CD14-positive monocyte (primary cell): ENCODE data around the gene PTPRD. TPM values are rescaled to one million over a fixed set of nuclear protein-coding genes. Genes with fewer than 3 reads are reported as not detected.

Source experiments
- DNase-seq, 3 donors: peaks; one replicate each; pipeline ENCODE4 v3.0.0-alpha.2; 2011 to 2022
- H2AFZ ChIP-seq: 2 replicates; pipeline ENCODE4 v1.6.0; 2012; ENCODE audit warnings: mild to moderate bottlenecking, low read depth, low read length, inconsistent platforms; ENCODE audit not compliant: insufficient read depth, poor library complexity, severe bottlenecking
- H3K27ac ChIP-seq, 2 donors: 1 replicate in 1 of 2; 2 replicates in 1 of 2; pipeline ENCODE4 v1.5.1; 2012 to 2013; ENCODE audit warnings: low read length in 2 of 2, control low read depth in 1 of 2, inconsistent platforms in 1 of 2, low read depth in 1 of 2, mild to moderate bottlenecking in 1 of 2
- H3K27me3 ChIP-seq, 2 donors: one replicate each; pipeline versions ENCODE4 v1.6.0 to v1.6.1; 2011 to 2013; ENCODE audit warnings: low read length in 2 of 2; ENCODE audit not compliant: control insufficient read depth in 2 of 2, insufficient read depth in 2 of 2
- H3K36me3 ChIP-seq, 2 donors: replicated peaks in 1 of 2; 1 replicate in 1 of 2; 2 replicates in 1 of 2; pipeline versions ENCODE4 v1.5.1 to v1.6.1; 2012 to 2013; ENCODE audit warnings: low read length in 2 of 2, control low read depth in 1 of 2, inconsistent platforms in 1 of 2, mild to moderate bottlenecking in 1 of 2; ENCODE audit not compliant: insufficient read depth in 2 of 2, control insufficient read depth in 1 of 2
- H3K4me1 ChIP-seq, 2 donors: 1 replicate in 1 of 2; 2 replicates in 1 of 2; pipeline versions ENCODE4 v1.5.1 to v1.6.1; 2012 to 2013; ENCODE audit warnings: low read length in 2 of 2, control low read depth in 1 of 2, inconsistent platforms in 1 of 2, mild to moderate bottlenecking in 1 of 2, moderate library complexity in 1 of 2; ENCODE audit not compliant: insufficient read depth in 2 of 2, control insufficient read depth in 1 of 2
- H3K4me2 ChIP-seq: replicated peaks from 2 replicates; pipeline ENCODE3; 2012; ENCODE audit warnings: low read length, moderate library complexity, mild to moderate bottlenecking; ENCODE audit not compliant: poor library complexity, severe bottlenecking; ENCODE audit errors: extremely low read depth
- H3K4me3 ChIP-seq, 3 experiments: fragments of 200-600 bp in 1 of 3; sonication (generic) in 1 of 3; replicated peaks in 1 of 3; 1 replicate in 2 of 3; 2 replicates in 1 of 3; pipeline ENCODE4 v1.5.1; 2011 to 2013; ENCODE audit warnings: low read length in 3 of 3, mild to moderate bottlenecking in 3 of 3, control low read depth in 2 of 3, low read depth in 2 of 3, inconsistent platforms in 1 of 3, moderate library complexity in 1 of 3
- H3K79me2 ChIP-seq: 2 replicates; pipeline ENCODE4 v1.6.0; 2012; ENCODE audit warnings: mild to moderate bottlenecking, control low read depth, inconsistent platforms, low read length, moderate library complexity; ENCODE audit not compliant: insufficient read depth
- H3K9ac ChIP-seq: 2 replicates; pipeline ENCODE4 v1.6.0; 2017; ENCODE audit warnings: low read length, mild to moderate bottlenecking; ENCODE audit not compliant: insufficient read depth, poor library complexity, severe bottlenecking
- H3K9me3 ChIP-seq, 2 donors: replicated peaks in 1 of 2; 1 replicate in 1 of 2; 2 replicates in 1 of 2; pipeline versions ENCODE4 v1.5.1 to v1.6.1; 2012 to 2013; ENCODE audit warnings: low read length in 2 of 2, control low read depth in 1 of 2; ENCODE audit not compliant: control insufficient read depth in 1 of 2, insufficient read depth in 1 of 2
- H4K20me1 ChIP-seq: 2 replicates; pipeline ENCODE4 v1.6.0; 2012; ENCODE audit warnings: mild to moderate bottlenecking, low read length, control low read depth, moderate library complexity; ENCODE audit not compliant: insufficient read depth
- H3K27ac Mint-ChIP-seq, 7 donors: one replicate each; pipeline ENCODE4 v1.8.0; 2020; ENCODE audit warnings: mild to moderate bottlenecking in 7 of 7, mixed read lengths in 7 of 7, moderate library complexity in 6 of 7, inconsistent platforms in 2 of 7
- H3K27me3 Mint-ChIP-seq, 3 donors: one replicate each; pipeline ENCODE4 v1.8.0; 2021 to 2022; ENCODE audit warnings: low read depth in 3 of 3, mild to moderate bottlenecking in 3 of 3, mixed read lengths in 3 of 3, moderate library complexity in 3 of 3, inconsistent platforms in 1 of 3
- H3K36me3 Mint-ChIP-seq, 2 donors: one replicate each; pipeline ENCODE4 v1.8.0; 2020; ENCODE audit warnings: mixed read lengths in 2 of 2, inconsistent platforms in 1 of 2, mild to moderate bottlenecking in 1 of 2
- H3K4me1 Mint-ChIP-seq: one replicate; pipeline ENCODE4 v1.8.0; 2020; ENCODE audit warnings: mild to moderate bottlenecking, mixed read lengths
- H3K4me3 Mint-ChIP-seq, 2 donors: one replicate each; pipeline ENCODE4 v1.8.0; 2020; ENCODE audit warnings: mild to moderate bottlenecking in 2 of 2, mixed read lengths in 2 of 2, moderate library complexity in 1 of 2
- H3K9me3 Mint-ChIP-seq, 7 donors: one replicate each; pipeline ENCODE4 v1.8.0; 2020 to 2022; ENCODE audit warnings: mixed read lengths in 7 of 7, mild to moderate bottlenecking in 6 of 7, moderate library complexity in 6 of 7, inconsistent platforms in 2 of 7
- WGBS: methylation state at CpG from one replicate; pipeline ENCODE4 v1.1.5; 2013; ENCODE audit warnings: missing lambda C conversion rate; ENCODE audit not compliant: insufficient coverage; 5-methylcytosine and 5-hydroxymethylcytosine counted together
- intact Hi-C, 2 donors: fragments of 100-400 bp; cut with micrococcal nuclease; formaldehyde crosslinking; loops; one replicate each; pipeline versions ENCODE4 v1.15.0 to v1.15.1; 2023
- polyA plus RNA-seq, 3 donors: library from polyadenylated mRNA; depleted of rRNA in 1 of 3; unstranded in 2 of 3; stranded (reverse) in 1 of 3; fragments of 300-500 nt in 2 of 3; fragments of >200 nt in 1 of 3; fragmentation: Illumina TruSeq in 2 of 3; gene quantifications; 1 replicate in 2 of 3; 2 replicates in 1 of 3; pipeline ENCODE4 v1.2.3, GENCODE V29; 2012 to 2021
- TF ChIP-seq, protein P1 (sequence below): fragments of 200-600 bp; IDR thresholded peaks from one replicate; pipeline ENCODE4 v1.8.0; 2022; ENCODE audit warnings: antibody characterized with exemption, mild to moderate bottlenecking

PTPRD gene
- polyA plus RNA-seq, 3 donors: not detected

DNA sequence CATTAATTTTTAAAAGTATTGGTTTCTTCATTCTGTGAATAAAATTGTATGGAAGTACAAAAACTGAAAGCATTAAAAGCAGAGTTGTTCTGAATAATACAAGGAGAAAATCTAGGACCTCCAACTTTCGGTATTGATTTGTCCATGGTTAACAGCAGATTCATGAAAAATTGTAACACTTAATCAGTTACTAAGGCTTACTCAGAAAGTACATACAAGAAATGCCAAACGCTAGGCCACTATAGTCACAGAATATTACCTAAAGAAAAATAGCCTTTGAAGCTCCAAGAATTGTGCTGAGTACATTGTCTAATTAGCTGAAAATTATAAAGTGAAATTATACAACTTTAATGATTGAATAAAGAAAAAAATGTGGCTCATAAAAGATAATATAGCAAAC, 271.7 kb downstream of the PTPRD start:
- Histone ChIP-seq H3K4me2 (no peak overlapping the region), H3K79me2 (no peaks in the 10 kb centered on the region), H3K27ac (no peak overlapping the region), H2AFZ (no peak overlapping the region), H3K4me3 (no peak overlapping the region), H3K36me3 (no peaks in the 10 kb centered on the region), H3K9ac (no peak overlapping the region), H3K9me3 (no peaks in the 10 kb centered on the region), H4K20me1 (no peaks in the 10 kb centered on the region), H3K4me1 (no peaks in the 10 kb centered on the region), H3K27me3 (no peaks in the 10 kb centered on the region)
- TF ChIP-seq, protein P1, sequence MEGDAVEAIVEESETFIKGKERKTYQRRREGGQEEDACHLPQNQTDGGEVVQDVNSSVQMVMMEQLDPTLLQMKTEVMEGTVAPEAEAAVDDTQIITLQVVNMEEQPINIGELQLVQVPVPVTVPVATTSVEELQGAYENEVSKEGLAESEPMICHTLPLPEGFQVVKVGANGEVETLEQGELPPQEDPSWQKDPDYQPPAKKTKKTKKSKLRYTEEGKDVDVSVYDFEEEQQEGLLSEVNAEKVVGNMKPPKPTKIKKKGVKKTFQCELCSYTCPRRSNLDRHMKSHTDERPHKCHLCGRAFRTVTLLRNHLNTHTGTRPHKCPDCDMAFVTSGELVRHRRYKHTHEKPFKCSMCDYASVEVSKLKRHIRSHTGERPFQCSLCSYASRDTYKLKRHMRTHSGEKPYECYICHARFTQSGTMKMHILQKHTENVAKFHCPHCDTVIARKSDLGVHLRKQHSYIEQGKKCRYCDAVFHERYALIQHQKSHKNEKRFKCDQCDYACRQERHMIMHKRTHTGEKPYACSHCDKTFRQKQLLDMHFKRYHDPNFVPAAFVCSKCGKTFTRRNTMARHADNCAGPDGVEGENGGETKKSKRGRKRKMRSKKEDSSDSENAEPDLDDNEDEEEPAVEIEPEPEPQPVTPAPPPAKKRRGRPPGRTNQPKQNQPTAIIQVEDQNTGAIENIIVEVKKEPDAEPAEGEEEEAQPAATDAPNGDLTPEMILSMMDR: no peak
- Mint-ChIP-seq H3K27ac (no peak overlapping the region), H3K9me3 (peaks cover 0 to 2% (median 0%) of the 10 kb centered on the region in 7 donors), H3K4me1 (no peaks in the 10 kb centered on the region), H3K36me3 (no peaks in the 10 kb centered on the region), H3K27me3 (no peaks in the 10 kb centered on the region), H3K4me3 (no peak overlapping the region)
- DNase-seq: no peak
- intact Hi-C loops: no loop called here
- no CpG with 5 or more reads among the region's 2 CpGs for WGBS

- Mint-ChIP-seq H3K9me3 (peaks cover 0 to 2% (median 0%) of the 10 kb centered on the region in 7 donors), H3K27me3 (no peaks in the 10 kb centered on the region), H3K36me3 (no peaks in the 10 kb centered on the region), H3K4me1 (no peaks in the 10 kb centered on the region), H3K27ac (no peak overlapping the region), H3K4me3 (no peak overlapping the region)
- intact Hi-C loops: no loop called here
- Histone ChIP-seq H3K36me3 (no peaks in the 10 kb centered on the region), H3K79me2 (no peaks in the 10 kb centered on the region), H3K9ac (no peak overlapping the region), H3K27ac (no peak overlapping the region), H4K20me1 (no peaks in the 10 kb centered on the region), H3K4me2 (no peak overlapping the region), H3K9me3 (no peaks in the 10 kb centered on the region), H3K4me1 (no peaks in the 10 kb centered on the region), H2AFZ (no peak overlapping the region), H3K27me3 (no peaks in the 10 kb centered on the region), H3K4me3 (no peak overlapping the region)
- TF ChIP-seq, protein P1: no peak
- no peak for DNase-seq
Observed at GRCh38 chr9:10339152-10339551, 273.6 kb downstream of the PTPRD start.
